Activated naive CD4-positive, alpha-beta T cell treated with anti-CD3 and anti-CD28 coated beads, Interleukin-2, amount 50 U/mL, for 24 hours (primary cell): ENCODE measurements around the gene SLC38A8.
A peak's percentile ranks its signal among the peaks of the same experiment; 100 is the strongest.

Experiments
- H3K27ac Mint-ChIP-seq: one replicate; pipeline ENCODE4 v1.8.0; 2021; ENCODE audit warnings: mild to moderate bottlenecking, mixed read lengths
- H3K27me3 Mint-ChIP-seq: one replicate; pipeline ENCODE4 v1.8.0; 2021; ENCODE audit warnings: mixed read lengths
- H3K36me3 Mint-ChIP-seq: one replicate; pipeline ENCODE4 v1.8.0; 2021; ENCODE audit warnings: mixed read lengths
- H3K4me1 Mint-ChIP-seq: one replicate; pipeline ENCODE4 v1.8.0; 2021; ENCODE audit warnings: mixed read lengths
- H3K4me3 Mint-ChIP-seq: one replicate; pipeline ENCODE4 v1.8.0; 2021; ENCODE audit warnings: mild to moderate bottlenecking, mixed read lengths
- H3K9me3 Mint-ChIP-seq: one replicate; pipeline ENCODE4 v1.8.0; 2021; ENCODE audit warnings: mixed read lengths

The SLC38A8 gene

DNA sequence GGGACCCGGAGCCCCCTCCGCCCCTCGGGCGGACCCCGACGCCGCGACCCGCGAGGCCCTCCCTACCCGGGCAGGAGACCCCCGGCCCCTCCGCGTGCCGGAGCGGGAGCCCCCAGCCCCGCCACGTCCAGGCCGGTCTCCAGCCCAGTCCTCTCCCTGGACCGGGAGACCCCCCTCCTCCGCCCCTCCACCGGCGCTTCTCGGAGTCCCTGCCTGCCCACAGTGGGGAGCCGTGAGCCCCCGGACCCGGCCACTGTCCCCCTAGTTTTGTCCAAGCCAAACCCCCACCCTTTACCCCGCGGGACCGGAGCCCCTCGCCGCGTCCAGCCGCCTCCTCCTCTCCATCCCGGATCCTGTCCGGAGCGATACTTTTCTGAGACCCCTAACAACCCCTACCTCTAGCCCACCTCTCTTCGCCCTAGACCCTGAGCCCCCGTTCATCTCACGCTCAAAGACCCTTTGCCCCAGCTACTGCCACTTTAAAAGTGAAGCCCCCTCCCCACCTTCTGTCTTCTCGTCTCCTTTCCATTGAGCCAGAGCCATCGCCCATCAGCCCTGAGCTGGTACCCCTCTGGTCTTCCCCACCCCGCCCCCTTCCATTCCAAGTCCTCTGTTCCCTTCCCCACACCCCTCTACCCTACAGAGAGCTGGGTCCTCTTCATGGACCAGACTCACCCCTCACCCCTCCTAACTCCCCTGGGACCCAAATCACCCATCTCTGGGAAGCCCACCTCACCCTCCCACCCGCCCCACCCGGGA is 73.5 kb downstream of the SLC38A8 start:
- Mint-ChIP-seq H3K36me3 (no peaks in the 10 kb centered on the region), H3K27me3 (peaks cover 12% of the 10 kb centered on the region), H3K9me3 (no peaks in the 10 kb centered on the region), H3K4me3 (peak overlapping the region; percentile 36), H3K4me1 (peaks cover 4% of the 10 kb centered on the region), H3K27ac (no peak overlapping the region)

DNA sequence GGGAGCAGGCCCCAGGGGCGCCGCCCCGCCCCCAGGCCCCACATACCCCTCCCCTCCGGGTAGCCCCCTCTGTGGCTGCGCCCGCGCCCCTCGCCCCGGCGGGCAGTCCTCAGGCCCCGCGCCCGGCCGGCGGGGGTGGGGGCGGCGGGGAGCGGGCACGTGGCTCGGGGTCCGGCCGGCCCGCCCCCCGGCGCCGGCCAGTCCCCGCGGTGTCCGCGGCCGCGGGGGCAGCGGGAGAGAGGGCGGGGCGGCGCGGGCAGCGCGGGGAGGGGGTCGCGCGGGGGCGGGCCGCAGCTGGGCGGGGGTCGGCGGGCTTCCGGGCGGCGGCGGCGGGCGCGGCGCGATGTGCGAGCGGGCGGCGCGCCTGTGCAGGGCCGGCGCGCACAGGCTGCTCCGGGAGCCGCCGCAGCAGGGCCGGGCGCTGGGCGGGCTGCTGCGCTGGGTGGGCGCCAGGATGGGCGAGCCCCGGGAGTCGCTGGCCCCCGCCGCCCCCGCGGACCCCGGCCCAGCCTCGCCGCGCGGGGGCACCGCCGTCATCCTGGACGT is 74.2 kb downstream of the SLC38A8 start:
- peaks cover 4% of the 10 kb centered on the region for H3K4me1 Mint-ChIP-seq
- peaks cover 12% of the 10 kb centered on the region for H3K27me3 Mint-ChIP-seq
- H3K27ac Mint-ChIP-seq, result no peak overlapping the region
- H3K9me3 Mint-ChIP-seq, result no peaks in the 10 kb centered on the region
- no peak overlapping the region for H3K4me3 Mint-ChIP-seq
- H3K36me3 Mint-ChIP-seq, result no peaks in the 10 kb centered on the region

DNA sequence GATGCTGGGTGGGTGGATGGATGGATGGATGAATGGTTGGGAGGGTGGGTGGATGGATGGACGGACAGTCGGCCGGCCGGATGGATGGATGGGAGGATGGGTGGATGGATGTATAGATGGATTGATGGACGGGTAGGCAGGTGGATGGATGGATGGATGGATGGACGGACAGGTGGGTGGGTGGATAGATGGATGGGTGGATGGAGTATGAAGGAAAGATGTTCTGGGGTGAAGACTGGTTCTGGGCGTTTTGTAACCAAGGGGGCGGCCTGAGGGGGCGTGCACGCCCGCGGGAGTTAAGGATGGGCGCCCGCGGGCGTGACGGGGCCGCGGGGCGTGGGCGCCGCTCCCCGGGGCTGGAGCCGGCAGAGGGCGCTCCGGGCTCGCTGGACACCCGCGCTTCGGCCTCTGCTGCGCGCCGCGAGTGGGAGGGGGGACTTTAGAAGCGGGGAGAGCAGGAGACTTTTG is 74.7 kb downstream of the SLC38A8 start, which contains the start of gene NECAB2:
Gene NECAB2, plus strand, starts transcription at position 407 of the 468 bp plus-strand sequence. CDS start 405 bp downstream, outside the sequence.
- Mint-ChIP-seq H3K36me3 (no peaks in the 10 kb centered on the region), H3K4me1 (peaks cover 4% of the 10 kb centered on the region), H3K4me3 (peak within 1 kb of the TSS; percentile 56), H3K27me3 (peaks cover 12% of the 10 kb centered on the region), H3K9me3 (no peaks in the 10 kb centered on the region), H3K27ac (no peak within 1 kb of the TSS)

DNA sequence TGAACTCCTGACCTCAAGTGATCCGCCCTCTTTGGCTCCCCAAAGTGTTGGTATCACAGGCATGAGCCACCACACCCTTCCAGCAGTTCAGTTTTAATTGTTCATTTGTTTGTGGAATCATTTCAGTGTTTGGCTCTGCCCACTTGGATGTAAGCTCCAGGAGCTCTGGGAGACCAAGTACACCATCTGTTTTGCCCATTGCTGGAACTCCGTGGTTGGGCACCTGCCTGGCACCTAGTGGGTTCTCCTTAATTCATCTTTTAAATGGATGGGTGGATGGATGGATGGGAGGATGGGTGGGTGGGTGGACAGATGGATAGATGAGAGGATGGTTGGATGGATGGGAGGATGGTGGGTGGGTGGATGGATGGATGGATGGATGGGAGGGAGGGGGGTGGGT is 75.5 kb downstream of the SLC38A8 start:
- H3K36me3 Mint-ChIP-seq, result no peaks in the 10 kb centered on the region
- H3K4me3 Mint-ChIP-seq, result no peak overlapping the region
- H3K9me3 Mint-ChIP-seq, result no peaks in the 10 kb centered on the region
- peaks cover 4% of the 10 kb centered on the region for H3K4me1 Mint-ChIP-seq
- H3K27ac Mint-ChIP-seq, result no peak overlapping the region
- H3K27me3 Mint-ChIP-seq, result peaks cover 12% of the 10 kb centered on the region

DNA sequence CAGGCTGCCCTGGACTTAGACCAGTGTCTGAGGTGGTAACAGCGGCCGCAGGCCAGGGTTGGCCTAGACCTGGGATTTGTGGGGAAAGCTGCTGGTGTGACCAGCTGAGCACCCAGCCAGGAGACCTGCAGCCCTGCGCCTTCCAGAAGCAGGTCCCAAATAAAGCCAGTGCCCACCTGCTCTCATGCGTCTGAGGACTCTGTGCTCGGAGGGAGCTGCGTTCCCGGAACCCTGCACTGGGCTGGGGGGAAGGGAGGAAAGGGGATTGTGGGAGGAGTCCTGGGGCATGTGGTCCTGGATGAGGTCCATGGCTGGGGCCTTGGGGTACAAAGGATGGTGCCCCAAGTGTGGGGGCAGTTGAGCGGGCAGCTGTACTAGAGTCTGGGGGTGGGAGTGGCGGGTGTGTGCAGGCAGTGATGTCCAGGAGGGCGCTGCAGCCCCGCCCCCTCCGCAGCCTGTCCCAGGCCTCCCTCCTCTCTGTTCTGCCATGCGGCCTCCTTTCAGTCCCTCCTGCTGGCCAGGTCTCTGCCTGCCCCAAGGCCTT is 76.4 kb downstream of the SLC38A8 start:
- Mint-ChIP-seq H3K9me3 (no peaks in the 10 kb centered on the region), H3K4me1 (peaks cover 4% of the 10 kb centered on the region), H3K27ac (no peak overlapping the region), H3K27me3 (peaks cover 9% of the 10 kb centered on the region), H3K36me3 (no peaks in the 10 kb centered on the region), H3K4me3 (no peak overlapping the region)

DNA sequence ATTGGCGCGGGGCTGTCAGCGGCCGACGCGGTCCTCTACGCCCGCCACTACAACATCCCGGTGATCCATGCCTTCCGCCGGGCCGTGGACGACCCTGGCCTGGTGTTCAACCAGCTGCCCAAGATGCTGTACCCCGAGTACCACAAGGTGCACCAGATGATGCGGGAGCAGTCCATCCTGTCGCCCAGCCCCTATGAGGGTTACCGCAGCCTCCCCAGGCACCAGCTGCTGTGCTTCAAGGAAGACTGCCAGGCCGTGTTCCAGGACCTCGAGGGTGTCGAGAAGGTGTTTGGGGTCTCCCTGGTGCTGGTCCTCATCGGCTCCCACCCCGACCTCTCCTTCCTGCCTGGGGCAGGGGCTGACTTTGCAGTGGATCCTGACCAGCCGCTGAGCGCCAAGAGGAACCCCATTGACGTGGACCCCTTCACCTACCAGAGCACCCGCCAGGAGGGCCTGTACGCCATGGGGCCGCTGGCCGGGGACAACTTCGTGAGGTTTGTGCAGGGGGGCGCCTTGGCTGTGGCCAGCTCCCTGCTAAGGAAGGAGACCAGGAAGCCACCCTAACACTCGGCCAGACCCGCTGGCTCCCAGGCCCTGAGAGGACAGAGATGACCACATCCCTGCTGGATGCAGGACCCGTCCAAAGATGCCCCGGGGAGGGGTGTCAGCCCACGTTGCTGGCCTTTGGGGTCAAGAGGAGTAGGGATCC is 77.0 kb downstream of the SLC38A8 start:
- no peak overlapping the region for H3K4me3 Mint-ChIP-seq

DNA sequence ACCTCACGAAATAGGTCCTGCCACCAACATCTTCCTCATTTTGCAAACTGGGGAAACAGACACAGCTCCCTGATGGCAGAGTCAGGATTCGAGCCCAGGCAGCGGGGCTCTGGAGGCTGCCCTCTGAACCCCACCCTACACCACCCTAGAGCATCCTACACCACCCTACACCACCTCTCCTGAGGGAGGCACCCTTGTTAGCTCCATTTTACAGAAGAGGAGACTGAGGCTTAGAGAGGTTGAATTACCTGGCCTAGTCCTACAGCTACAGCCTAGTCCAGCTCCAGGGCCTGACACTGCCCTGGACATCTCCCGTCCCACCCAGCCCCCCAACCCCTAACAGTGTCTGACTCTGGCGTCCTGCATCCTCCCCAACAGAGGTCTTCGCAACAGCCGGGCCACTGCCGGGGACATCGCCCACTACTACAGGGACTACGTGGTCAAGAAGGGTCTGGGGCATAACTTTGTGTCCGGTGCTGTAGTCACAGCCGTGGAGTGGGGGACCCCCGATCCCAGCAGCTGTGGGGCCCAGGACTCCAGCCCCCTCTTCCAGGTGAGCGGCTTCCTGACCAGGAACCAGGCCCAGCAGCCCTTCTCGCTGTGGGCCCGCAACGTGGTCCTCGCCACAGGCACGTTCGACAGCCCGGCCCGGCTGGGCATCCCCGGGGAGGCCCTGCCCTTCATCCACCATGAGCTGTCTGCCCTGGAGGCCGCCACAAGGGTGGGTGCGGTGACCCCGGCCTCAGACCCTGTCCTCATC is 77.7 kb downstream of the SLC38A8 start:
- Mint-ChIP-seq H3K27ac (no peak overlapping the region), H3K36me3 (no peaks in the 10 kb centered on the region)

More for the DNA sequence above, 77.0 kb downstream of the SLC38A8 start:
- Mint-ChIP-seq H3K4me1 (peaks cover 4% of the 10 kb centered on the region), H3K27me3 (peaks cover 9% of the 10 kb centered on the region), H3K36me3 (no peaks in the 10 kb centered on the region), H3K9me3 (no peaks in the 10 kb centered on the region), H3K27ac (no peak overlapping the region)

DNA sequence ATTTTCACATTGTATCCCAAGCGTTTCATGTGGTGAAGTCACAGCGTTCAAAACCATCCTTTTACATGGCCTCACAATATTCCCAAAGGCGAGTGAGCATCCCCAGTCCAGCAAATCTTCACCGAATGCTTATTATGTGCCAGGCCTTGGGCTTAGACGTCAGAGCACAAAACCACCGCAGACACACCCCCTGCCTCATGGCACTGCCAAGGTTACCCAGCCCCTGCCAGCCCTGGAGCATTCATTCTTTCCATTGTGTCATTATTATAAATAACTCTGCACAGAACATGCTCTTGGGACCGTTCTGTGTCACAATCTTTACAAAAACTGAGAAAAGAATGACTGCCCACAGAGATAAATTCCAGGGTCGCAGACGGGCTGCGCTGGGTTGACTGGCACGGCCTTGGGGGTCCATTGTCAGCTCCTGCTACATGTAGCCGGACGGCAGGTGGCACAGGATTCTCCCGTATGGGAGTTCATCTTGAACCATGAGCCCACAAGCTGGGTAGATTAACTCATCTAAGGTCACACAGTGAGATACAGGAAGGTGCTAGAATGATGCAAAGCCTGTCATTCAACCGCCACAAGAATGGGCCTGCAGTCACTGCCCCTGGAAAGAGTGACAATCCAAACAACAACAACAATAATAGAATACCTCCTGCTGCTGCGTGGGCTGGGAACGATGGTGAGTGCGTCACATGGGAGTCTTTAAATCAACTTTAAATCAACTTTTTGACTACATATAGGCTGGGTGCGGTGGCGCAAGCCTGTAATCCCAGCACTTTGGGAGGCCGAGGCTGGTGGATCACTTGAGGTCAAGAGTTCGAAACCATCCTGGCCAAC is 79.1 kb downstream of the SLC38A8 start:
- H3K4me1 Mint-ChIP-seq, result peaks cover 4% of the 10 kb centered on the region
- H3K9me3 Mint-ChIP-seq, result no peaks in the 10 kb centered on the region
- H3K27ac Mint-ChIP-seq, result no peak overlapping the region
- no peaks in the 10 kb centered on the region for H3K36me3 Mint-ChIP-seq
- H3K27me3 Mint-ChIP-seq, result peaks cover 2% of the 10 kb centered on the region
- H3K4me3 Mint-ChIP-seq, result no peak overlapping the region

More for the DNA sequence above, 77.7 kb downstream of the SLC38A8 start:
- Mint-ChIP-seq H3K4me1 (peaks cover 4% of the 10 kb centered on the region), H3K4me3 (no peak overlapping the region), H3K9me3 (no peaks in the 10 kb centered on the region), H3K27me3 (peaks cover 7% of the 10 kb centered on the region)

DNA sequence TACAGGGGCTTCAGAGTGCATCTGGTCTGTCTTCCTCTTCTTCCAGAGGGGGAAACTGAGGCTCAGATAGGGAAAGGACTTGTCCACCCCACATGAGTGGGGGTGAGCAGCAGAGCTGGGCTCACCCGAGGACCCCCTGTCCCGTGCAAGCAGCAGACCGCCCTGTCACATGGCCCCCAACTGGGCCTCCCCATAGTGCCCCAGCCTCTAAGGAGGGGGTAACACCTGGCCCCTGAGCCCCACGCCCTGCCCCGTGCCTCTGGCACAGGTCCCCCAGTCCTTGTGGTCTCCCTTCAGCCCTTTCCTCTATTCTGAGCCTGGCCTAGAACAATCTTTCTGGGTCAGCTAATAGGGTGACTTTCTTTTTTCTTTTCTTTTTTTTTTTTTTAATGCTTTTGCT is 81.0 kb downstream of the SLC38A8 start:
- Mint-ChIP-seq H3K4me3 (no peak overlapping the region), H3K36me3 (no peaks in the 10 kb centered on the region), H3K27ac (no peak overlapping the region), H3K27me3 (no peaks in the 10 kb centered on the region), H3K4me1 (no peaks in the 10 kb centered on the region), H3K9me3 (no peaks in the 10 kb centered on the region)

DNA sequence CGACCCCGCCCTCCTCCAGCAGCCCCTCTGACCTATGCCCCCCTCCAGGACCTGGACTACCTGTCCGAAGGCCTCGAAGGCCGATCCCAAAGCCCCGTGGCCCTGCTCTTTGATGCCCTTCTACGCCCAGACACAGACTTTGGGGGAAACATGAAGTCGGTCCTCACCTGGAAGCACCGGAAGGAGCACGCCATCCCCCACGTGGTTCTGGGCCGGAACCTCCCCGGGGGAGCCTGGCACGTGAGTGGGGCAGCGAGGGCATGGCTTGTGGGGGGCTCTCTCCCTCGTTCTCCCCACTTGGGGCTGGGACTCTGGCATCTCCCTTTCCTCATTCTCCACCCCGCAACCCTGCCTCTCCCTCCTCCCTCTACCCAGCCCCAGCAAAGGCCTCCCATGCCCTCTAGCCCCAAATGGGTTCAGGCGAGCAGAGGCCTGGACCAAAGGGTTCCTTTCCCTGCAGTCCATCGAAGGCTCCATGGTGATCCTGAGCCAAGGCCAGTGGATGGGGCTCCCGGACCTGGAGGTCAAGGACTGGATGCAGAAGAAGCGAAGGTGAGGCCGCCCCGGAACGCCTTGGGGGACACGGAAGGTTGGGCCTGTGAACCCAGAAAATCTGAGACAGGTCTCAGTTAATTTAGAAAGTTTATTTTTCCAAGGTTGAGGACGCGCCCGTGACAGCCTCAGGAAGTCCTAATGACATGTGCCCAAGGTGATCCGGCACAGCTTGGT is 81.9 kb downstream of the SLC38A8 start:
- H3K27me3 Mint-ChIP-seq, result no peaks in the 10 kb centered on the region
- no peak overlapping the region for H3K4me3 Mint-ChIP-seq
- H3K27ac Mint-ChIP-seq, result no peak overlapping the region
- no peaks in the 10 kb centered on the region for H3K4me1 Mint-ChIP-seq
- no peaks in the 10 kb centered on the region for H3K36me3 Mint-ChIP-seq
- no peaks in the 10 kb centered on the region for H3K9me3 Mint-ChIP-seq
